Activated effector memory CD4-positive, alpha-beta T cell treated with Interleukin-2 at 50 U/mL for 16 hours (primary cell): ENCODE data around the gene TPSG1.

ENCODE experiments used
- DNase-seq: peaks from one replicate; pipeline ENCODE4 v3.0.0-alpha.2; 2020

TPSG1 gene

GRCh38 chr16:1174477-1175357 lies 50.4 kb downstream of the TPSG1 start:
- DNase-seq, result no peak

GRCh38 chr16:1173788-1174451 lies 51.1 kb downstream of the TPSG1 start:
- no peak for DNase-seq

DNA sequence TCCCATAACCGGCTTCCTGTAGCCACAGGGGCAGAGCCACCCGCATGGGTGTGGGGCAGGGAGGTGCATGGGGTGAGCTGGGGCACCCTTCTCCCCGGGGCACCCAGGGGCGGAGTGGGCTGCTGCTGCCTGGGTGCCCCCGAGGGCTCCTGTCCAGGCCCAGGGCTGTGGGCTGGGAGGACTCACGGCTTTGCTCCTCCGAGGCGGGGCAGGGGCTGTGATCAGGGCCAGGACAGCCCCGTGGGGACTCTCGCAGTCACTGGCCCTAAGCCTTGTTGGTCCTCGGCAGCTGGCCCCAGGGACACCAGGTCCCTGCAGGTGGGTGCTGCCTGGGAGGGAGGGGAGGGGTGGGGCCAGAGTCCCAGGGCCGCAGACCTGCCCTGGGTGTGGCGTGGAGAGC lies 52.4 kb downstream of the TPSG1 start:
- DNase-seq, result no peak

- DNase-seq, result no peak
These were observed 53.1 kb downstream of the TPSG1 start for GRCh38 chr16:1171854-1172428.
